ENCODE results near the gene NDUFS8.

The NDUFS8 gene

GRCh38 chr11:68030318-68031143 is at the start of gene NDUFS8:
NDUFS8 (plus strand) TSS chr11:68030681; CDS start chr11:68032152, 1,471 bp downstream.
- TF ChIP-seq, protein P1, sequence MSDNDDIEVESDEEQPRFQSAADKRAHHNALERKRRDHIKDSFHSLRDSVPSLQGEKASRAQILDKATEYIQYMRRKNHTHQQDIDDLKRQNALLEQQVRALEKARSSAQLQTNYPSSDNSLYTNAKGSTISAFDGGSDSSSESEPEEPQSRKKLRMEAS (IDR thresholded peaks at IDR 0.05) = peak; percentile 76
- TF ChIP-seq TAF1 (IDR thresholded peaks at IDR 0.05; ENCODE audit: low read depth) (peak; percentile 70), RAD21 (IDR thresholded peaks at IDR 0.05; ENCODE audit: low read depth) (no peak), ZBTB7A (IDR thresholded peaks at IDR 0.05; ENCODE audit: low read depth) (peak; percentile 89; the same call in 1 of the 2 replicates), EP300 (IDR thresholded peaks at IDR 0.05; ENCODE audit: borderline replicate concordance) (no peak), TEAD4 (IDR thresholded peaks at IDR 0.05) (no peak), CREB1 (IDR thresholded peaks at IDR 0.05; ENCODE audit: low read depth) (no peak), TCF12 (IDR thresholded peaks at IDR 0.05; ENCODE audit: low read depth) (peak; percentile 25; the same call in 1 of the 2 replicates), YY1 (IDR thresholded peaks at IDR 0.05; ENCODE audit: low read depth) (peak; percentile 89), EGR1 (IDR thresholded peaks at IDR 0.05) (no peak), CEBPB (IDR thresholded peaks at IDR 0.05) (no peak), NFIC (IDR thresholded peaks at IDR 0.05) (0 out of 2 replicates have a peak, but pooled peaks have one; percentile 20), FOXM1 (IDR thresholded peaks at IDR 0.05; ENCODE audit: borderline replicate concordance, low read depth) (no peak)
- TF ChIP-seq, protein P2, sequence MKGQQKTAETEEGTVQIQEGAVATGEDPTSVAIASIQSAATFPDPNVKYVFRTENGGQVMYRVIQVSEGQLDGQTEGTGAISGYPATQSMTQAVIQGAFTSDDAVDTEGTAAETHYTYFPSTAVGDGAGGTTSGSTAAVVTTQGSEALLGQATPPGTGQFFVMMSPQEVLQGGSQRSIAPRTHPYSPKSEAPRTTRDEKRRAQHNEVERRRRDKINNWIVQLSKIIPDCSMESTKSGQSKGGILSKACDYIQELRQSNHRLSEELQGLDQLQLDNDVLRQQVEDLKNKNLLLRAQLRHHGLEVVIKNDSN (IDR thresholded peaks at IDR 0.05) = no peak
- TF ChIP-seq, protein P3, sequence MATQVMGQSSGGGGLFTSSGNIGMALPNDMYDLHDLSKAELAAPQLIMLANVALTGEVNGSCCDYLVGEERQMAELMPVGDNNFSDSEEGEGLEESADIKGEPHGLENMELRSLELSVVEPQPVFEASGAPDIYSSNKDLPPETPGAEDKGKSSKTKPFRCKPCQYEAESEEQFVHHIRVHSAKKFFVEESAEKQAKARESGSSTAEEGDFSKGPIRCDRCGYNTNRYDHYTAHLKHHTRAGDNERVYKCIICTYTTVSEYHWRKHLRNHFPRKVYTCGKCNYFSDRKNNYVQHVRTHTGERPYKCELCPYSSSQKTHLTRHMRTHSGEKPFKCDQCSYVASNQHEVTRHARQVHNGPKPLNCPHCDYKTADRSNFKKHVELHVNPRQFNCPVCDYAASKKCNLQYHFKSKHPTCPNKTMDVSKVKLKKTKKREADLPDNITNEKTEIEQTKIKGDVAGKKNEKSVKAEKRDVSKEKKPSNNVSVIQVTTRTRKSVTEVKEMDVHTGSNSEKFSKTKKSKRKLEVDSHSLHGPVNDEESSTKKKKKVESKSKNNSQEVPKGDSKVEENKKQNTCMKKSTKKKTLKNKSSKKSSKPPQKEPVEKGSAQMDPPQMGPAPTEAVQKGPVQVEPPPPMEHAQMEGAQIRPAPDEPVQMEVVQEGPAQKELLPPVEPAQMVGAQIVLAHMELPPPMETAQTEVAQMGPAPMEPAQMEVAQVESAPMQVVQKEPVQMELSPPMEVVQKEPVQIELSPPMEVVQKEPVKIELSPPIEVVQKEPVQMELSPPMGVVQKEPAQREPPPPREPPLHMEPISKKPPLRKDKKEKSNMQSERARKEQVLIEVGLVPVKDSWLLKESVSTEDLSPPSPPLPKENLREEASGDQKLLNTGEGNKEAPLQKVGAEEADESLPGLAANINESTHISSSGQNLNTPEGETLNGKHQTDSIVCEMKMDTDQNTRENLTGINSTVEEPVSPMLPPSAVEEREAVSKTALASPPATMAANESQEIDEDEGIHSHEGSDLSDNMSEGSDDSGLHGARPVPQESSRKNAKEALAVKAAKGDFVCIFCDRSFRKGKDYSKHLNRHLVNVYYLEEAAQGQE (IDR thresholded peaks at IDR 0.05; ENCODE audit: low read depth) = no peak

GRCh38 chr11:67981226-67981625 is 49.3 kb upstream of the NDUFS8 start:
- TF ChIP-seq, protein P3 (IDR thresholded peaks at IDR 0.05; ENCODE audit: low read depth) = peak; percentile 50

GRCh38 chr11:67983951-67984350 is 46.5 kb upstream of the NDUFS8 start:
- TF ChIP-seq CREB1 (IDR thresholded peaks at IDR 0.05; ENCODE audit: low read depth) (no peak), ZBTB7A (IDR thresholded peaks at IDR 0.05; ENCODE audit: low read depth) (no peak), TCF12 (IDR thresholded peaks at IDR 0.05; ENCODE audit: low read depth) (no peak), NFIC (IDR thresholded peaks at IDR 0.05) (no peak), YY1 (IDR thresholded peaks at IDR 0.05; ENCODE audit: low read depth) (no peak), FOXM1 (IDR thresholded peaks at IDR 0.05; ENCODE audit: borderline replicate concordance, low read depth) (no peak), EP300 (IDR thresholded peaks at IDR 0.05; ENCODE audit: borderline replicate concordance) (no peak), TEAD4 (IDR thresholded peaks at IDR 0.05) (no peak), CEBPB (IDR thresholded peaks at IDR 0.05) (no peak), EGR1 (IDR thresholded peaks at IDR 0.05) (no peak), TAF1 (IDR thresholded peaks at IDR 0.05; ENCODE audit: low read depth) (no peak), RAD21 (IDR thresholded peaks at IDR 0.05; ENCODE audit: low read depth) (no peak)
- TF ChIP-seq, protein P1 (IDR thresholded peaks at IDR 0.05) = no peak
- TF ChIP-seq, protein P2 (IDR thresholded peaks at IDR 0.05) = no peak
- TF ChIP-seq, protein P3 (IDR thresholded peaks at IDR 0.05; ENCODE audit: low read depth) = no peak

DNA sequence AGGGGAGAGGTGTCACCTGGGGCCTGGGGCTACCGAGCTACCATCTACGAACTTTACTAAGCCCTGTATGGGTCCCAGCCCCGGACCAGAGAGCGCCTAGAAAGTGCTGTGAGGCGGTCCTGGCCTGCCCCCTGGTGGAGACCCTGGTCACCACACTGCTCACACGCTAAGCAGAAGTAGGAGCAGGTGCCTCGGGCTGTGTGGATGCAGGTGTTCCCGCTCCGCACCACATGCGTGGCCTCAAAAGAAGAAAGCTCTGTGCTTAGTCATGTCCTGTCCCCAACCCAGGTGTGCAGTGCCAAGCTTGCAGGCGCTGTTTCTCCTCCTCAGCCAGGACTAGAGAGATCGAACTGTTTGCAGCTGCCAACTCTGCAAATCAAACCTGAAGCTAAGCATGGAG is 36.7 kb upstream of the NDUFS8 start:
- TF ChIP-seq RAD21 (IDR thresholded peaks at IDR 0.05; ENCODE audit: low read depth) = peak; percentile 66
- TF ChIP-seq, protein P1 (IDR thresholded peaks at IDR 0.05) = peak; percentile 75
